Measurements from ENCODE around the gene DNLZ.

GRCh38 chr9:136366826-136367225 lies 3.3 kb upstream of the DNLZ start:
- no peak for TF ChIP-seq CTCF (conservative IDR thresholded peaks at IDR 0.05 in 1 of 2, IDR thresholded peaks at IDR 0.05 in 1 of 2; ENCODE audit: low read depth in 1 of 2, low read length in 2 of 2)
- no peak for TF ChIP-seq EZH2 (IDR thresholded peaks at IDR 0.05; ENCODE audit: low read length, missing control alignments)

Data from fibroblast of lung (primary cell).